Measurements from ENCODE around the gene XIST.
A peak's percentile ranks its signal among the peaks of the same experiment; 100 is the strongest.

The XIST gene

DNA sequence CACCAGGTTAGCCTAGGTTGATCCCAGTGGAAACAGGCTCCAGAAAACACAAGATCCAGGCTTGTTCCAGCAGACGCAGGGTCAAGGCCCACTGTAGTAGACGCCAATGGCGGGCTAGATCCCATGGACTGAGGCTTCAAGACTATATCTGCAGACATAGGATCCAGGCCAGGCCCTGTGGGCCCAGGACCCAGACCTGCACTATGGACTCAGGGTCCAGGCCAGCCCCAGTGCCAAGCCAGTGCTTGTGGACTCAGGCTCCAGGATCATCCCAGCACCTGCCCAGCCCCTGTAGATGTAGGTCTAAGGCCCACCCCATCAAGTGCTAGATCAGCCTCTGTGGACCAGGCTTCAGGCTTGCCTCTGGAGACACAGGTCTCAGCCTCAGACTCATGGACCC, 11.3 kb upstream of the XIST start:
- CTCF ChIA-PET: interaction anchor here (1.0 kb wide), 1 partner anchor 270 kb away, joined by 3 read pairs; no protein-coding TSS in a partner anchor
- POLR2A ChIA-PET: no interaction called here
- DNase-seq (ENCODE audit: low read depth, low spot score): no peak
- H3K4me3 ChIP-seq (ENCODE audit: low read depth, low read length): no peak overlapping the region
- TF ChIP-seq CTCF (IDR thresholded peaks at IDR 0.05; ENCODE audit: insufficient read depth, low read length, missing control alignments): no peak

DNA sequence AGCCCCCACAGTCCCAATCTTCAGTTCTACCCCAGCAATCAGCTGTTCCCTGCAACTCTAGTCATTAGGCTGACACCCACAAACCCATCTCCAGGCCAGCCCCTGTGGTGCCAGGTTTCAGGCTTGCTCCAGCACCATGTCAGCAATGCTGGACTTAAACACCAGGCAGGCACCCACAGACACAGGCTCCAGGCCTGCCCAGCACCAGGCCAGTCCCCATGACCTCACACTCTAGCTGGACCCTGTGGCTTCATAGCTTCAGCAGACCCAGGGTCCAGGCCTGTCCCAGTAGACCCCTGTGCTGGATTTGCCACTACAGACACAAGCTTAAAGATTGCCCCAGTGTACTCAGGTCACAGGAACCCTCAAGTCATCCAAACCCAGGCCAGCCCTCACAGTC, 10.8 kb upstream of the XIST start:
- no peak overlapping the region for H3K4me3 ChIP-seq (ENCODE audit: low read depth, low read length)
- TF ChIP-seq CTCF (IDR thresholded peaks at IDR 0.05; ENCODE audit: insufficient read depth, low read length, missing control alignments): no peak
- DNase-seq (ENCODE audit: low read depth, low spot score): no peak
- ChIA-PET CTCF (interaction anchor here (1.0 kb wide), 2 partner anchors 152 to 270 kb away, joined by 3 to 5 read pairs; no protein-coding TSS in a partner anchor), POLR2A (no interaction called here)

- no peak for DNase-seq (ENCODE audit: low read depth, low spot score)
- POLR2A ChIA-PET: no interaction called here
- TF ChIP-seq CTCF (IDR thresholded peaks at IDR 0.05; ENCODE audit: insufficient read depth, low read length, missing control alignments): no peak
- CTCF ChIA-PET: interaction anchor here (1.5 to 1.9 kb wide), 3 partner anchors 156 to 485 kb away, joined by 4 to 11 read pairs (median 6); no protein-coding TSS in a partner anchor
- H3K4me3 ChIP-seq (ENCODE audit: low read depth, low read length): no peak overlapping the region
Observed at GRCh38 chrX:73859622-73860021, 7.1 kb upstream of the XIST start.

- DNase-seq (ENCODE audit: low read depth, low spot score): peak; percentile 1
- no peak overlapping the region for H3K4me3 ChIP-seq (ENCODE audit: low read depth, low read length)
- ChIA-PET POLR2A (no interaction called here), CTCF (interaction anchor here (0.7 to 6.2 kb wide), 10 partner anchors 12 to 489 kb away, joined by 3 to 49 read pairs (median 4); no protein-coding TSS in a partner anchor)
- TF ChIP-seq CTCF (IDR thresholded peaks at IDR 0.05; ENCODE audit: insufficient read depth, low read length, missing control alignments): peak; percentile 46
Observed at GRCh38 chrX:73855546-73855945, 3.0 kb upstream of the XIST start.

DNA sequence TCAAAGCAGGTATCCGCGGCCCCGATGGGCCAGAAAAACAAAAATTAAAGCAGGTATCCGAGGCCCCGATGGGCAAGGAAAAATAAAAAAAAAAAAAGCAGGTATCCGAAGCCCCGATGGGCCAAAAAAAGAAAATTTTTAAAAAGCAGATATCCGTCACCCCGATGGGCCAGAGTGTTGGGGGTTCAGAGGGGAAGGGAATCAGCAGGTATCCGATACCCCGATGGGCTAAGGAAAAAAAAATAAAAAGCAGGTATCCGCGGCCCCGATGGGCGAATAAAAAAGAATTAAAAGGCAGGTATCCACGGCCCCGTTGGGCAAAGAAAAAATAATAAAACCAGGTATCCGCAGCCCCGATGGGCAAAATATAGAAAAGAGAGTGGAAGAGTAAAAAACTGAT, 492 bp downstream of the XIST start:
- no peak overlapping the region for H3K4me3 ChIP-seq (ENCODE audit: low read depth, low read length)
- ChIA-PET CTCF (no interaction called here), POLR2A (no interaction called here)
- no peak for TF ChIP-seq CTCF (IDR thresholded peaks at IDR 0.05; ENCODE audit: insufficient read depth, low read length, missing control alignments)
- DNase-seq (ENCODE audit: low read depth, low spot score): no peak

DNA sequence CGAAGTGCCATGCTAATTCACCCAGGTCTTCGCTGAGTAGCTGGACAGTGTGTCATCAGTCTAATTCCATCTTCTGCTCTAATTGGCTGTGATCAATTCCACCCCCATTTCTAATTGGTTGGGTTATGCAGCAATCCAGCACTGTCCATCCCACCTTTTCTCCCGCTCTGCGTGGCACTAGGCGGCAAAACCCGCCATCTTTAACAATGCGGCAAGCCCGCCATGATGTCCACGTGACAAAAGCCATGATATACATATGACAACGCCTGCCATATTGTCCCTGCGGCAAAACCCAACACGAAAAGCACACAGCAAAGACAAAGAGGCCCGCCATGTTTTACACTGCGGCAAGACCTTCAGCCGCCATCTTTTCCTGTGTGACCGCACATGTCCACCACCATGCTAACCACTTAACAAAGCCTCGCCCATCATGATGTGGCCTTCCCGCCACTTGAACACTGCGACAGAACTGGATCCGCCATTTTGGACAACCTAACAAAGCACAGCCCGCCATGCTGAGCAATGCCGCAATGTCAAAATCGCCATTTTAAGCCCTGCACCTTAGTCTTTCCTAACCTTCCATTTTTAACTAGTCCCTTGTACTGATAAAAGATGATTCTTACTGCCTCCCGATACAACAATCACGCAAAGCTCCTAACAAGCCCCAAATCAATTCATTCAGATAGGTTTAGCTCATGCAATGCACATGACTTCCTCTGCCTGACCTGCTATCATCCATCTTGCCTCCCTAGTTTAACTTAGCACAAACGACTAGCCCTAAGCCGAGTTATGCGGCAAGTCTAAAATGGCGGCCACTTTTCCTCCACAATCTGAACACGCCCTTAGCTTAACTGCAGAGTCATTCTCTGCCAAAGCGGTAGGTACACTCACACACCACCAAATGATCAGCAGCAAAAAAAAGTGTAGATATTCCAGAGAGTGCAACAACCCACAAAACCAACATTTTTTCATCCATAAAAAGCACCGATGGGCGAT, 1.2 kb downstream of the XIST start:
- no peak for DNase-seq (ENCODE audit: low read depth, low spot score)
- ChIA-PET CTCF (no interaction called here), POLR2A (no interaction called here)
- TF ChIP-seq CTCF (IDR thresholded peaks at IDR 0.05; ENCODE audit: insufficient read depth, low read length, missing control alignments): no peak
- H3K4me3 ChIP-seq (ENCODE audit: low read depth, low read length): no peak overlapping the region
